GM12878 (cell line): ENCODE results near the gene RNF150. TPM values are rescaled to one million over a fixed set of nuclear protein-coding genes. Genes with fewer than 3 reads are reported as not detected.

Experiments
- ATAC-seq: fragments of 200-7000 bp; cut with Tn5 transposase; 3 replicates; pipeline ENCODE4 v1.9.1; 2020; ENCODE audit warnings: mild to moderate bottlenecking, moderate library complexity
- BruUV-seq: library from RNA; stranded (reverse); fragments of 400-500 nt; replicated peaks from 2 replicates; lab custom pipeline; 2021; lab: Mats Ljungman, UMichigan
- CTCF ChIA-PET: fragments of 300-600 bp; sonication (Branson Sonifier 250); formaldehyde crosslinking; extraction: SDS; loops from one replicate; lab custom pipeline; 2021; ENCODE audit warnings: inconsistent platforms; lab: Yijun Ruan, JAX
- POLR2A ChIA-PET: fragments of 350-600 bp; formaldehyde crosslinking; extraction: SDS; loops from one replicate; lab custom pipeline; 2021; ENCODE audit warnings: inconsistent platforms; lab: Charles Lee
- RAD21 ChIA-PET: fragments of 300-600 bp; sonication (Branson Sonifier 250); formaldehyde crosslinking; loops from one replicate; lab custom pipeline; 2023; ENCODE audit warnings: antibody characterized with exemption; ENCODE audit not compliant: unreplicated experiment; lab: Charles Lee
- SMC1A ChIA-PET: fragments of 300-600 bp; sonication (Branson Sonifier 250); formaldehyde crosslinking; loops from one replicate; lab custom pipeline; 2023; ENCODE audit not compliant: unreplicated experiment, uncharacterized antibody; lab: Charles Lee
- DNase-seq: peaks from one replicate; pipeline ENCODE4 v3.0.0-alpha.2; 2011; ENCODE audit warnings: low read depth, low spot score
- FAIRE-seq: peaks from 3 replicates; lab custom pipeline; 2011; peaks lifted over from hg19 to GRCh38; lab: Jason Lieb, UNC
- H2AFZ ChIP-seq: 2 replicates; pipeline ENCODE4 v1.6.0; 2011; ENCODE audit warnings: low read depth, low read length, control low read depth; ENCODE audit not compliant: control insufficient read depth
- H3K27ac ChIP-seq: 2 replicates; pipeline ENCODE4 v1.5.1; 2011; ENCODE audit warnings: control low read depth; ENCODE audit not compliant: control insufficient read depth, insufficient read depth
- H3K27me3 ChIP-seq, 2 experiments: replicated peaks in 1 of 2; 2 replicates each; pipeline versions ENCODE4 v1.6.0 to v1.6.1; 2011; ENCODE audit warnings: low read length in 1 of 2; ENCODE audit not compliant: control insufficient read depth in 2 of 2, insufficient read depth in 2 of 2
- H3K36me3 ChIP-seq, 2 experiments: 2 replicates each; pipeline ENCODE4 v1.5.1; 2011; ENCODE audit warnings: low read length in 1 of 2; ENCODE audit not compliant: control insufficient read depth in 2 of 2, insufficient read depth in 2 of 2
- H3K4me1 ChIP-seq: 2 replicates; pipeline ENCODE4 v1.6.1; 2011; ENCODE audit warnings: mild to moderate bottlenecking, low read length, moderate library complexity, mixed read lengths; ENCODE audit not compliant: control insufficient read depth, insufficient read depth
- H3K4me2 ChIP-seq: 2 replicates; pipeline ENCODE4 v1.6.0; 2011; ENCODE audit warnings: control low read depth; ENCODE audit not compliant: control insufficient read depth, insufficient read depth
- H3K4me3 ChIP-seq: fragments of 200-600 bp; sonication (generic); 2 replicates; pipeline ENCODE4 v1.5.1; 2016
- H3K79me2 ChIP-seq: 2 replicates; pipeline ENCODE4 v1.6.0; 2011; ENCODE audit warnings: low read length; ENCODE audit not compliant: control insufficient read depth, insufficient read depth
- H3K9ac ChIP-seq: 2 replicates; pipeline ENCODE4 v1.8.0; 2011; ENCODE audit warnings: low read length, control low read depth, mixed read lengths; ENCODE audit not compliant: control insufficient read depth, insufficient read depth
- H3K9me3 ChIP-seq: replicated peaks from 3 replicates; pipeline ENCODE4 v1.5.1; 2011; ENCODE audit warnings: mild to moderate bottlenecking, low read length; ENCODE audit not compliant: control insufficient read depth, insufficient read depth
- H4K20me1 ChIP-seq: 2 replicates; pipeline ENCODE4 v1.6.0; 2011; ENCODE audit not compliant: control insufficient read depth, insufficient read depth
- ASH2L ChIP-seq: fragments of 300-600, 200-600 bp; sonication (generic); IDR thresholded peaks from 2 replicates; pipeline ENCODE4 v1.6.1; 2017; ENCODE audit warnings: low read depth, mild to moderate bottlenecking, borderline replicate concordance
- ATF7 ChIP-seq: fragments of 450-650 bp; IDR thresholded peaks from 2 replicates; pipeline ENCODE4 v1.6.1; 2016; ENCODE audit warnings: low read depth, mild to moderate bottlenecking
- CEBPZ ChIP-seq: fragments of 150-350 bp; IDR thresholded peaks from 2 replicates; pipeline ENCODE4 v1.6.1; 2016; ENCODE audit warnings: low read depth, low read length
- CTCF ChIP-seq, 3 experiments: IDR thresholded peaks in 2 of 3; conservative IDR thresholded peaks in 1 of 3; 2 replicates each; pipeline ENCODE4 v1.5.1; 2011; ENCODE audit warnings: low read depth in 3 of 3, low read length in 3 of 3, mild to moderate bottlenecking in 3 of 3, control low read depth in 2 of 3, moderate library complexity in 2 of 3, inconsistent platforms in 1 of 3, mixed read lengths in 1 of 3; ENCODE audit not compliant: control insufficient read depth in 2 of 3, insufficient read depth in 1 of 3; ENCODE audit errors: extremely low read depth in 1 of 3
- E2F8 ChIP-seq: fragments of 450-650 bp; IDR thresholded peaks from 2 replicates; pipeline ENCODE4 v1.6.1; 2018; ENCODE audit warnings: mild to moderate bottlenecking, low read depth, moderate library complexity; ENCODE audit not compliant: partially characterized antibody
- FOXM1 ChIP-seq: IDR thresholded peaks from 2 replicates; pipeline ENCODE4 v1.6.1; 2012; ENCODE audit warnings: low read depth, mild to moderate bottlenecking, inconsistent platforms, low read length, moderate library complexity
- NBN ChIP-seq: fragments of 450-650 bp; IDR thresholded peaks from 2 replicates; pipeline ENCODE4 v1.6.1; 2016
- NFXL1 ChIP-seq: fragments of 450-650 bp; IDR thresholded peaks from 2 replicates; pipeline ENCODE4 v1.6.1; 2017; ENCODE audit warnings: antibody characterized with exemption, mild to moderate bottlenecking, borderline replicate concordance
- PAX5 ChIP-seq: IDR thresholded peaks from 2 replicates; pipeline ENCODE4 v1.6.1; 2011; ENCODE audit warnings: low read depth, low read length, borderline replicate concordance
- PAX8 ChIP-seq: fragments of 450-650 bp; IDR thresholded peaks from 2 replicates; pipeline ENCODE4 v1.6.1; 2017; ENCODE audit warnings: mild to moderate bottlenecking, moderate library complexity
- SREBF1 ChIP-seq: IDR thresholded peaks from 2 replicates; pipeline ENCODE4 v1.6.1; 2012; ENCODE audit warnings: mild to moderate bottlenecking, low read length
- SUPT20H ChIP-seq: IDR thresholded peaks from 2 replicates; pipeline ENCODE4 v1.6.1; 2011; ENCODE audit warnings: low read depth, mild to moderate bottlenecking, low read length, moderate library complexity, borderline replicate concordance; ENCODE audit not compliant: control insufficient read depth
- ZNF687 ChIP-seq: fragments of 450-650 bp; IDR thresholded peaks from 2 replicates; pipeline ENCODE4 v1.6.1; 2017; ENCODE audit warnings: mild to moderate bottlenecking, moderate library complexity
- WGBS: methylation state at CpG from one replicate; pipeline ENCODE4 v1.1.6; 2016; ENCODE audit warnings: low lambda C conversion rate; ENCODE audit not compliant: insufficient replicate concordance, insufficient coverage; ENCODE audit errors: missing lambda C conversion rate; 5-methylcytosine and 5-hydroxymethylcytosine counted together
- in situ Hi-C: fragments of 300-500 bp; cut with MboI; formaldehyde crosslinking; loops from 9 replicates; pipeline ENCODE4 v1.14.3; 2018; ENCODE audit warnings: mixed read lengths
- intact Hi-C: fragments of 100-400 bp; cut with micrococcal nuclease; formaldehyde crosslinking; loops from one replicate; pipeline ENCODE4 v1.14.2; 2022; ENCODE audit not compliant: unreplicated experiment
- polyA plus RNA-seq, 11 experiments: library from polyadenylated mRNA; depleted of rRNA in 4 of 11; unstranded in 6 of 11; stranded (reverse) in 5 of 11; fragments of >200 nt; fragmentation: Nextera tagmentation in 4 of 11; fragmentation: Illumina TruSeq in 1 of 11; extraction: Ambion mirVana in 4 of 11; extraction: Trizol in 1 of 11; gene quantifications; 1 replicate in 1 of 11; 2 replicates in 10 of 11; pipeline versions ENCODE4 v1.2.1 to v1.2.3, GENCODE V29; 2011 to 2016; ENCODE audit warnings: inconsistent platforms in 2 of 11, missing spikeins in 2 of 11, low read depth in 1 of 11
- total RNA-seq, 4 experiments: library from RNA; depleted of rRNA in 3 of 4; stranded (reverse); fragments of >200 nt in 3 of 4; fragmentation: Illumina TruSeq in 1 of 4; extraction: Trizol in 1 of 4; gene quantifications; 2 replicates each; pipeline versions ENCODE4 v1.2.1 to v1.2.3, GENCODE V29; 2013 to 2021

Gene RNF150
- total and polyA plus RNA-seq, 10 of the 15 experiments (the other 5 are each of a cell fraction or from before 2014, with no cell fraction given): 0.01 to 2.3 (median 0.04) TPM; not detected in 6

GRCh38 chr4:141062651-141063050 lies 70.6 kb downstream of the RNF150 start:
- RAD21 ChIA-PET: no interaction called here
- intact Hi-C loops: no loop called here
- Histone ChIP-seq H3K9ac (no peak overlapping the region), H3K27ac (no peak overlapping the region), H3K79me2 (no peaks in the 10 kb centered on the region), H2AFZ (no peak overlapping the region), H3K4me2 (no peak overlapping the region), H3K36me3 (no peaks in the 10 kb centered on the region), H3K9me3 (no peaks in the 10 kb centered on the region), H3K4me1 (no peaks in the 10 kb centered on the region), H4K20me1 (no peaks in the 10 kb centered on the region), H3K27me3 (no peaks in the 10 kb centered on the region; a peak in 1 of 4 replicates), H3K4me3 (no peak overlapping the region)
- SMC1A ChIA-PET: no interaction called here
- POLR2A ChIA-PET: no interaction called here
- in situ Hi-C loops: no loop called here
- ATAC-seq (no peak), DNase-seq (no peak), FAIRE-seq (no peak)
- CTCF ChIA-PET: no interaction called here
- 13% methylated on average over 4 of the region's 4 CpGs for WGBS
- no TSS peak for BruUV-seq
- no peak for TF ChIP-seq CEBPZ
- no peak for TF ChIP-seq ZNF687
- no peak for TF ChIP-seq SREBF1
- no peak for TF ChIP-seq ATF7
- TF ChIP-seq CTCF (IDR thresholded peaks at IDR 0.05 in 2 of 3, conservative IDR thresholded peaks at IDR 0.05 in 1 of 3; ENCODE audit: control insufficient read depth in 2 of 3, extremely low read depth in 1 of 3, insufficient read depth in 1 of 3, low read depth in 3 of 3, low read length in 3 of 3): no peak
- TF ChIP-seq SUPT20H: no peak
- no peak for TF ChIP-seq ASH2L
- no peak for TF ChIP-seq NBN
- TF ChIP-seq NFXL1: no peak
- TF ChIP-seq E2F8: no peak
- TF ChIP-seq PAX8: no peak
- TF ChIP-seq PAX5: no peak
- no peak for TF ChIP-seq FOXM1
